H1 (cell line): Measurements from ENCODE around the gene DEFB114. TPM values are rescaled to one million over a fixed set of nuclear protein-coding genes. Genes with fewer than 3 reads are reported as not detected.
A peak's percentile ranks its signal among the peaks of the same experiment; 100 is the strongest.

ENCODE experiments used
- CEBPB ChIP-seq: IDR thresholded peaks from 2 replicates; pipeline ENCODE4 v1.6.1; 2012; ENCODE audit warnings: low read depth, low read length
- EZH2 ChIP-seq: fragments of 200-600 bp; sonication (generic); IDR thresholded peaks from 2 replicates; pipeline ENCODE4 v1.7.1; 2012; ENCODE audit warnings: low read depth, mild to moderate bottlenecking, moderate library complexity, low read length, inconsistent platforms; ENCODE audit not compliant: severe bottlenecking
- NANOG ChIP-seq: IDR thresholded peaks from 2 replicates; pipeline ENCODE4 v1.6.1; 2011; ENCODE audit warnings: low read length, low read depth, mild to moderate bottlenecking, inconsistent platforms; ENCODE audit not compliant: insufficient read depth, poor library complexity, severe bottlenecking
- SRF ChIP-seq: IDR thresholded peaks from 2 replicates; pipeline ENCODE4 v1.6.1; 2011; ENCODE audit warnings: mild to moderate bottlenecking, low read depth, low read length, moderate library complexity
- YY1 ChIP-seq: IDR thresholded peaks from 2 replicates; pipeline ENCODE4 v1.6.1; 2011; ENCODE audit warnings: low read depth, mild to moderate bottlenecking, low read length
- polyA plus RNA-seq, 7 experiments: library from polyadenylated mRNA; depleted of rRNA in 3 of 7; stranded (reverse) in 5 of 7; unstranded in 2 of 7; fragments of >200 nt in 5 of 7; fragments of 200-250 nt in 2 of 7; gene quantifications; 1 replicate in 5 of 7; 2 replicates in 1 of 7; 4 replicates in 1 of 7; pipeline versions ENCODE4 v1.2.1 to v1.2.3, GENCODE V29; 2011 to 2013; ENCODE audit warnings: missing spikeins in 2 of 7, mixed read lengths in 2 of 7
- total RNA-seq: library from RNA; stranded (reverse); fragmentation: NEBNext Ultra II Directional; extraction: Animal tissue kit (Norgen Biotek cat#: 25700); gene quantifications from 2 replicates; pipeline ENCODE4 v1.2.1, GENCODE V29; 2021

Gene DEFB114
- total and polyA plus RNA-seq, 2 of the 8 experiments (the other 6 are each of a cell fraction or from before 2014, with no cell fraction given): not detected

DNA sequence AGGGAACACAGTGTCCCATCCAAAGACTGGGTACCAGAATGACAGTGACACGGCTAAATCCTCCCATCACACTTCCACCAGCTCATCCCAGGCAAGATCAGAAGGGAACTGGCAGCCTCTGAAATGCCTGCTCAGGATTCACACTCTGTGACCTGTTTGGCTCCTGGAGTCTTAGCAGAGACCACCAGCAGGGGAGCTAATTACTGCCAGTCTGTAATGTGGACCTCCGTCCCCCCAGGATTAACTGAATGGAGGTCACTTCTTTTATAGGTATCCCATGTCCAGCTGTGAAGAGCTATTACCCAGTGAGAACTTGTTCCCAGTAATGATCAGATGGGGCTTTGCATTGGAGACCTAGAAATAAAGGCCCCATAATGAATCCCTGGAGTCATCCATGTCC lies 45.2 kb downstream of the DEFB114 start (continued):
- no peak for TF ChIP-seq EZH2
- TF ChIP-seq YY1: no peak
- TF ChIP-seq NANOG: peak; percentile 54
- TF ChIP-seq CEBPB: no peak
- TF ChIP-seq SRF: no peak
